GM15510 (cell line): ENCODE results near the gene NRCAM.

Experiments
- POLR2A ChIP-seq: IDR thresholded peaks from 3 replicates; pipeline ENCODE4 v1.6.1; 2011; ENCODE audit warnings: borderline replicate concordance; ENCODE audit not compliant: insufficient read length; ENCODE audit errors: extremely low read depth

The NRCAM gene

GRCh38 chr7:108282427-108282996 lies 173.7 kb downstream of the NRCAM start:
- no peak for TF ChIP-seq POLR2A

DNA sequence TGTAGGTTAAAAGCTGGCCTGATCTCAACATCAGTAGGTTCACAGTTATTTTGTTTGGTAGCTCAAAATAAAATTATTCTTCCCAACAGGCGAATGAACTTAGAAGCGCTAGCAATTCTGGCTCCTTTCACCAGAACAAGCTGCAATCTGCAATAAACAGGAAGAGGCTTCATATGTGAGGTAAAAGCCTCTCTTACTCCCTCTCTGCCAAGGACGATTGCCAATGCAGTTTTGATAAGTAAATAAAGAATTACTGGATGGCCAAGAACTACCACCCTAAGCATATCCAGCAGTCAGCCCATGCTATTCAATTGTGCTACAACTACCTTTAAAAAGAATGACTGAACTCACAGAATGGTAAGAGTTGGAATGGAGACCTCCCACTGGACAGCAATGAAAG lies 176.1 kb downstream of the NRCAM start:
- TF ChIP-seq POLR2A = no peak

- TF ChIP-seq POLR2A = no peak
Measured at GRCh38 chr7:108278776-108279175, 177.5 kb downstream of the NRCAM start.

GRCh38 chr7:108278281-108278680 lies 178.0 kb downstream of the NRCAM start:
- TF ChIP-seq POLR2A = no peak

- TF ChIP-seq POLR2A = no peak
Measured at GRCh38 chr7:108270385-108271015, 185.7 kb downstream of the NRCAM start.

- TF ChIP-seq POLR2A = no peak
Measured at GRCh38 chr7:108268200-108268820, 187.9 kb downstream of the NRCAM start.

DNA sequence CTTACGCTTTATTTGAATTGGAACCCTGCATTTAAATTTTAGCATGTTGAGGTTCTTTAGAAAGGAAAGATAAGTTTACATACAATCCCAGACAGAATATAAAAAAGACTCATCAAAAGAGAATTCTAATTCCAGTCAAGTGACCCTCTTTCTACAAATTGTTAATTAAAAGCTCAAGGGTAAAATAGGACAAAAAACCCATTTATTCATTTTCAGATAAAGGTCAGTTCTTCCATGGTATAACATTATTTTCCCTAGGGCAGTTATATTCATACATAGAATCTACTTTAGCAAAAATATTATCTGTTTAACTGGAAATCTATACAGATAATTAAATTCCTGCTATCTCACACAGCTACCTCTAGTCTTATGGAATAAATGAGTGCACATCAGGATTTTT lies 188.6 kb downstream of the NRCAM start:
- no peak for TF ChIP-seq POLR2A

GRCh38 chr7:108266491-108266890 lies 189.7 kb downstream of the NRCAM start:
- TF ChIP-seq POLR2A = no peak

- no peak for TF ChIP-seq POLR2A
Measured at GRCh38 chr7:108266035-108266434, 190.2 kb downstream of the NRCAM start.

DNA sequence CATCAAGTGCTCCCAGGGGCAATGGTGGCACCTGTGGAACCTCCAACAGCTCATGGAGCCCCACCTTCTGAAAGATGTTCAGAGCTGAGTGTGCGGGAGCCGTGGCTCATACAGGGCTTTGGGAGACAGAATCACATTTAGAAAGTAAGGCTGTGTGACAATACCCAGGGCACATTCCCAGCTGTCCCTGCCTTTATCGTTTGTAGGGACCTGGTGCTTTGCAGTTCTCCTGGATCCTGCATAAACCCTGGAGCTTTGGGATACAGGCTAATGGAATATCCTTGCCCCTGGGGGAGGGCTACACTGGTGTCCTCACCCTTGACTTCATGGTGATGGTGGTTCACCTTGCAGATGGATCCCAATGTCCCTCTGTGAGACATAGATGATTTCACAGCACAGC lies 191.2 kb downstream of the NRCAM start:
- no peak for TF ChIP-seq POLR2A

- TF ChIP-seq POLR2A = no peak
Measured at GRCh38 chr7:108263425-108263824, 192.8 kb downstream of the NRCAM start.

GRCh38 chr7:108261560-108262255 lies 194.5 kb downstream of the NRCAM start:
- no peak for TF ChIP-seq POLR2A

GRCh38 chr7:108257954-108258353 lies 198.3 kb downstream of the NRCAM start:
- no peak for TF ChIP-seq POLR2A

GRCh38 chr7:108254259-108254658 lies 202.0 kb downstream of the NRCAM start:
- no peak for TF ChIP-seq POLR2A

- TF ChIP-seq POLR2A = no peak
Measured at GRCh38 chr7:108253275-108254044, 202.8 kb downstream of the NRCAM start.
